K562 (cell line): ENCODE data around the gene CDH18.

Experiments used
- CTCF ChIP-seq, 3 experiments: IDR thresholded peaks in 2 of 3; conservative IDR thresholded peaks in 1 of 3; 2 replicates each; pipeline ENCODE4 v1.5.1; 2011 to 2012; ENCODE audit warnings: low read length in 3 of 3, mild to moderate bottlenecking in 3 of 3, control low read depth in 2 of 3, improper control_type of control experiment in 1 of 3, inconsistent platforms in 1 of 3, low read depth in 1 of 3, mixed read lengths in 1 of 3, moderate library complexity in 1 of 3; ENCODE audit not compliant: insufficient read depth in 2 of 3
- EP300 ChIP-seq: IDR thresholded peaks from 2 replicates; pipeline ENCODE4 v1.6.1; 2012; ENCODE audit warnings: low read length, improper control_type of control experiment
- JUN ChIP-seq, 2 experiments: sonication (generic) in 1 of 2; formaldehyde crosslinking in 1 of 2; IDR thresholded peaks; 2 replicates each; pipeline versions ENCODE4 v1.6.1 to v1.8.0; 2012 to 2022; ENCODE audit warnings: borderline replicate concordance in 2 of 2, mild to moderate bottlenecking in 2 of 2, improper control_type of control experiment in 1 of 2, low read depth in 1 of 2, low read length in 1 of 2, missing genetic modification reagents in 1 of 2
- MAFG ChIP-seq: fragments of 450-650 bp; conservative IDR thresholded peaks from 2 replicates; pipeline ENCODE4 v1.6.1; 2016; ENCODE audit warnings: missing genetic modification characterization, missing compliant biosample characterization
- MED1 ChIP-seq: sonication (generic); formaldehyde crosslinking; IDR thresholded peaks from 2 replicates; pipeline ENCODE4 v1.8.1; 2023; ENCODE audit warnings: missing genetic modification reagents, borderline replicate concordance
- PHB2 ChIP-seq: fragments of 450-650 bp; IDR thresholded peaks from 2 replicates; pipeline ENCODE4 v1.6.1; 2017; ENCODE audit warnings: low read depth
- POLR2AphosphoS5 ChIP-seq: IDR thresholded peaks from 2 replicates; pipeline ENCODE4 v1.6.1; 2011; ENCODE audit warnings: mild to moderate bottlenecking, low read depth, low read length, moderate library complexity; ENCODE audit not compliant: control insufficient read depth, insufficient read depth
- STAT5A ChIP-seq: IDR thresholded peaks from 2 replicates; pipeline ENCODE4 v1.6.1; 2012; ENCODE audit warnings: low read length, inconsistent platforms, borderline replicate concordance

- TF ChIP-seq JUN (IDR thresholded peaks at IDR 0.05; ENCODE audit: borderline replicate concordance, low read depth, low read length) (no peak), JUN (CRISPR knock-in tag; IDR thresholded peaks at IDR 0.05; ENCODE audit: borderline replicate concordance) (no peak), PHB2 (no peak), CTCF (IDR thresholded peaks at IDR 0.05 in 2 of 3, conservative IDR thresholded peaks at IDR 0.05 in 1 of 3; ENCODE audit: insufficient read depth in 2 of 3, low read depth in 1 of 3, low read length in 3 of 3) (no peak), STAT5A (no peak), POLR2AphosphoS5 (no peak), MED1 (CRISPR knock-in tag) (no peak), EP300 (no peak), MAFG (tag) (no peak)
These were observed 85.6 kb downstream of the CDH18 start for GRCh38 chr5:19902316-19902934.
